CD4-positive, alpha-beta memory T cell (primary cell): ENCODE data around the gene AKR1C3. TPM values are rescaled to one million over a fixed set of nuclear protein-coding genes. Genes with fewer than 3 reads are reported as not detected.
"Not testable (repeated sequence)": the region's sequence is repeated elsewhere in the genome, so short reads cannot be mapped to it uniquely, and the experiment has no call there.

Experiments used
- CTCF ChIA-PET: fragments of 350-600 bp; sonication (Branson Sonifier 250); formaldehyde crosslinking; loops from one replicate; lab custom pipeline; 2021; ENCODE audit warnings: inconsistent platforms; ENCODE audit not compliant: partially characterized antibody; lab: Charles Lee
- POLR2A ChIA-PET: fragments of 350-600 bp; sonication (Branson Sonifier 250); formaldehyde crosslinking; loops from one replicate; lab custom pipeline; 2021; ENCODE audit not compliant: partially characterized antibody; lab: Charles Lee
- DNase-seq, 5 donors: peaks; one replicate each; pipeline versions ENCODE4 v3.0.0 to v3.0.0-alpha.2; 2020 to 2022; ENCODE audit warnings: mixed read lengths in 1 of 5
- H3K27ac ChIP-seq: one replicate; pipeline ENCODE4 v1.7.0; 2013; ENCODE audit warnings: low read depth, low read length
- H3K27me3 ChIP-seq: 2 replicates; pipeline ENCODE4 v1.7.0; 2013; ENCODE audit warnings: mild to moderate bottlenecking, low read length, moderate library complexity; ENCODE audit not compliant: insufficient read depth
- H3K36me3 ChIP-seq: 2 replicates; pipeline ENCODE4 v1.7.0; 2013; ENCODE audit warnings: mild to moderate bottlenecking, low read length, moderate library complexity; ENCODE audit not compliant: insufficient read depth
- H3K4me1 ChIP-seq: 2 replicates; pipeline ENCODE4 v1.7.0; 2013; ENCODE audit warnings: mild to moderate bottlenecking, low read length, moderate library complexity; ENCODE audit not compliant: insufficient read depth
- H3K4me3 ChIP-seq, 2 donors: one replicate each; pipeline ENCODE4 v1.7.0; 2013; ENCODE audit warnings: low read length in 2 of 2, mild to moderate bottlenecking in 1 of 2
- H3K9me3 ChIP-seq, 2 donors: one replicate each; pipeline ENCODE4 v1.7.0; 2013; ENCODE audit warnings: low read length in 2 of 2, control low read depth in 1 of 2; ENCODE audit not compliant: control insufficient read depth in 1 of 2
- H3K27ac Mint-ChIP-seq, 7 donors: one replicate each; pipeline ENCODE4 v1.8.0; 2020 to 2021; ENCODE audit warnings: mixed read lengths in 7 of 7, mild to moderate bottlenecking in 6 of 7, inconsistent platforms in 3 of 7, moderate library complexity in 3 of 7
- H3K27me3 Mint-ChIP-seq, 2 donors: one replicate each; pipeline ENCODE4 v1.8.0; 2020 to 2021; ENCODE audit warnings: mixed read lengths in 2 of 2
- H3K36me3 Mint-ChIP-seq, 2 donors: one replicate each; pipeline ENCODE4 v1.8.0; 2020 to 2021; ENCODE audit warnings: mixed read lengths in 2 of 2, inconsistent platforms in 1 of 2, mild to moderate bottlenecking in 1 of 2
- H3K4me1 Mint-ChIP-seq, 4 donors: one replicate each; pipeline ENCODE4 v1.8.0; 2020 to 2021; ENCODE audit warnings: mixed read lengths in 4 of 4, mild to moderate bottlenecking in 1 of 4
- H3K4me3 Mint-ChIP-seq, 8 donors: one replicate each; pipeline ENCODE4 v1.8.0; 2020 to 2021; ENCODE audit warnings: mixed read lengths in 8 of 8, mild to moderate bottlenecking in 7 of 8, moderate library complexity in 6 of 8, inconsistent platforms in 3 of 8
- H3K9me3 Mint-ChIP-seq, 8 donors: one replicate each; pipeline ENCODE4 v1.8.0; 2020 to 2021; ENCODE audit warnings: mixed read lengths in 8 of 8, mild to moderate bottlenecking in 5 of 8, inconsistent platforms in 3 of 8, moderate library complexity in 1 of 8
- intact Hi-C: fragments of 100-400 bp; cut with micrococcal nuclease; formaldehyde crosslinking; loops from one replicate; pipeline ENCODE4 v1.15.1; 2023
- polyA plus RNA-seq, 2 donors: library from polyadenylated mRNA; unstranded; fragments of 300-500 nt; fragmentation: Illumina TruSeq; gene quantifications; one replicate each; pipeline ENCODE4 v1.2.3, GENCODE V29; 2021
- total RNA-seq, 2 experiments: library from RNA; stranded (reverse); gene quantifications; one replicate each; pipeline ENCODE4 v1.2.3, GENCODE V29; 2021

Gene AKR1C3
- total and polyA plus RNA-seq, 4 experiments from 2014 or later, result 3.4 to 19.4 (median 5.2) TPM

GRCh38 chr10:5137699-5138098 lies 43.5 kb downstream of the AKR1C3 start:
- H3K27ac ChIP-seq, intact Hi-C loops, H3K4me1 ChIP-seq, H3K9me3 ChIP-seq, H3K36me3 ChIP-seq, H3K27me3 ChIP-seq, POLR2A ChIA-PET, CTCF ChIA-PET, H3K4me1 Mint-ChIP-seq, H3K4me3 ChIP-seq, DNase-seq, H3K4me3 Mint-ChIP-seq, H3K27ac Mint-ChIP-seq, H3K27me3 Mint-ChIP-seq: not testable (repeated sequence)
- peaks cover 3 to 48% (median 32%) of the 10 kb centered on the region in 8 donors for H3K9me3 Mint-ChIP-seq
- peaks cover 23% of the 10 kb centered on the region in 2 donors for H3K36me3 Mint-ChIP-seq

GRCh38 chr10:5142199-5142598 lies 48.0 kb downstream of the AKR1C3 start:
- CTCF ChIA-PET, result no interaction called here
- Mint-ChIP-seq H3K4me1 (no peaks in the 10 kb centered on the region), H3K27me3 (peaks cover 0 to 3% of the 10 kb centered on the region in 2 donors), H3K27ac (no peak overlapping the region), H3K4me3 (no peak overlapping the region), H3K9me3 (peaks cover 3 to 29% (median 22%) of the 10 kb centered on the region in 8 donors), H3K36me3 (peaks cover 9 to 13% of the 10 kb centered on the region in 2 donors)
- Histone ChIP-seq H3K9me3 (no peaks in the 10 kb centered on the region), H3K4me1 (no peaks in the 10 kb centered on the region), H3K4me3 (no peak overlapping the region), H3K36me3 (no peaks in the 10 kb centered on the region), H3K27me3 (no peaks in the 10 kb centered on the region), H3K27ac (no peak overlapping the region)
- intact Hi-C loops, result no loop called here
- DNase-seq, result no peak
- POLR2A ChIA-PET, result no interaction called here

- POLR2A ChIA-PET, result no interaction called here
- Mint-ChIP-seq H3K4me3 (no peak overlapping the region), H3K9me3 (peaks cover 3 to 21% (median 13%) of the 10 kb centered on the region in 8 donors), H3K27me3 (peaks cover 0 to 3% of the 10 kb centered on the region in 2 donors), H3K27ac (no peak overlapping the region), H3K4me1 (no peaks in the 10 kb centered on the region), H3K36me3 (peaks cover 4 to 7% of the 10 kb centered on the region in 2 donors)
- no peaks in the 10 kb centered on the region for H3K9me3 ChIP-seq
- intact Hi-C loops, result no loop called here
- CTCF ChIA-PET, result no interaction called here
- no peaks in the 10 kb centered on the region for H3K36me3 ChIP-seq
- no peak overlapping the region for H3K27ac ChIP-seq
- no peak for DNase-seq
- no peaks in the 10 kb centered on the region for H3K27me3 ChIP-seq
- H3K4me3 ChIP-seq, result no peak overlapping the region
- no peaks in the 10 kb centered on the region for H3K4me1 ChIP-seq
Measured at GRCh38 chr10:5143137-5143536, 48.9 kb downstream of the AKR1C3 start.

- no peaks in the 10 kb centered on the region for H3K36me3 ChIP-seq
- H3K4me1 ChIP-seq, result no peaks in the 10 kb centered on the region
- H3K27me3 Mint-ChIP-seq, result no peaks in the 10 kb centered on the region
- peaks cover 0 to 17% (median 10%) of the 10 kb centered on the region in 8 donors for H3K9me3 Mint-ChIP-seq
- ChIA-PET CTCF (no interaction called here), POLR2A (no interaction called here)
- no peak overlapping the region for H3K4me3 Mint-ChIP-seq
- H3K9me3 ChIP-seq, result no peaks in the 10 kb centered on the region
- H3K27me3 ChIP-seq, result no peaks in the 10 kb centered on the region
- DNase-seq, result no peak
- H3K4me1 Mint-ChIP-seq, result no peaks in the 10 kb centered on the region
- peaks cover 4 to 5% of the 10 kb centered on the region in 2 donors for H3K36me3 Mint-ChIP-seq
- H3K27ac ChIP-seq, result no peak overlapping the region
- no peak overlapping the region for H3K27ac Mint-ChIP-seq
- intact Hi-C loops, result no loop called here
- no peak overlapping the region for H3K4me3 ChIP-seq
Measured at GRCh38 chr10:5146920-5147254, 52.7 kb downstream of the AKR1C3 start.

GRCh38 chr10:5147255-5147980 lies 53.2 kb downstream of the AKR1C3 start:
- H3K27me3 Mint-ChIP-seq, result no peaks in the 10 kb centered on the region
- no peaks in the 10 kb centered on the region for H3K36me3 ChIP-seq
- no peak overlapping the region for H3K4me3 Mint-ChIP-seq
- no peak for DNase-seq
- POLR2A ChIA-PET, result no interaction called here
- intact Hi-C loops, result no loop called here
- H3K27me3 ChIP-seq, result no peaks in the 10 kb centered on the region
- no peak overlapping the region for H3K27ac ChIP-seq
- CTCF ChIA-PET, result no interaction called here
- no peaks in the 10 kb centered on the region for H3K9me3 ChIP-seq
- H3K4me1 ChIP-seq, result no peaks in the 10 kb centered on the region
- H3K4me3 ChIP-seq, result no peak overlapping the region
- no peak overlapping the region for H3K27ac Mint-ChIP-seq
- H3K36me3 Mint-ChIP-seq, result peaks cover 4 to 8% of the 10 kb centered on the region in 2 donors
- H3K4me1 Mint-ChIP-seq, result no peaks in the 10 kb centered on the region
- H3K9me3 Mint-ChIP-seq, result peaks cover 0 to 17% (median 10%) of the 10 kb centered on the region in 8 donors

GRCh38 chr10:5147981-5148677 lies 53.9 kb downstream of the AKR1C3 start:
- H3K27me3 Mint-ChIP-seq, result no peaks in the 10 kb centered on the region
- no peaks in the 10 kb centered on the region for H3K27me3 ChIP-seq
- CTCF ChIA-PET, result no interaction called here
- H3K36me3 ChIP-seq, result no peaks in the 10 kb centered on the region
- no peaks in the 10 kb centered on the region for H3K4me1 Mint-ChIP-seq
- no peaks in the 10 kb centered on the region for H3K4me1 ChIP-seq
- POLR2A ChIA-PET, result no interaction called here
- DNase-seq, result no peak
- no peak overlapping the region for H3K27ac Mint-ChIP-seq
- peaks cover 0 to 17% (median 10%) of the 10 kb centered on the region in 8 donors for H3K9me3 Mint-ChIP-seq
- intact Hi-C loops, result no loop called here
- no peak overlapping the region for H3K4me3 Mint-ChIP-seq
- H3K9me3 ChIP-seq, result no peaks in the 10 kb centered on the region
- H3K36me3 Mint-ChIP-seq, result peaks cover 4 to 11% of the 10 kb centered on the region in 2 donors
- H3K27ac ChIP-seq, result no peak overlapping the region
- no peak overlapping the region for H3K4me3 ChIP-seq

- intact Hi-C loops, result no loop called here
- no peak for DNase-seq
- H3K36me3 Mint-ChIP-seq, result peaks cover 8 to 14% of the 10 kb centered on the region in 2 donors
- ChIA-PET CTCF (no interaction called here), POLR2A (no interaction called here)
- H3K9me3 Mint-ChIP-seq, result peaks cover 0 to 17% (median 12%) of the 10 kb centered on the region in 8 donors
- Histone ChIP-seq H3K4me3 (no peak overlapping the region), H3K9me3 (no peaks in the 10 kb centered on the region), H3K4me1 (no peaks in the 10 kb centered on the region), H3K36me3 (no peaks in the 10 kb centered on the region), H3K27me3 (no peaks in the 10 kb centered on the region), H3K27ac (no peak overlapping the region)
- no peak overlapping the region for H3K27ac Mint-ChIP-seq
- no peaks in the 10 kb centered on the region for H3K27me3 Mint-ChIP-seq
- no peak overlapping the region for H3K4me3 Mint-ChIP-seq
- no peaks in the 10 kb centered on the region for H3K4me1 Mint-ChIP-seq
Measured at GRCh38 chr10:5148678-5149032, 54.4 kb downstream of the AKR1C3 start.
